IMR-90 (cell line): ENCODE data around the gene AJUBA. TPM values are rescaled to one million over a fixed set of nuclear protein-coding genes. Genes with fewer than 3 reads are reported as not detected.

ENCODE experiments used
- ATAC-seq: fragments of 200-7000 bp; cut with Tn5 transposase; 2 replicates; pipeline ENCODE4 v1.9.1; 2020; ENCODE audit warnings: low read depth, mild to moderate bottlenecking, moderate library complexity
- BruUV-seq: library from RNA; stranded (reverse); fragments of 400-500 nt; replicated peaks from 2 replicates; lab custom pipeline; 2021; lab: Mats Ljungman, UMichigan
- CTCF ChIA-PET: fragments of 300-600 bp; formaldehyde crosslinking; extraction: SDS; loops from one replicate; lab custom pipeline; 2021; ENCODE audit warnings: antibody characterized with exemption; lab: Yijun Ruan, JAX
- POLR2A ChIA-PET: fragments of 300-600 bp; sonication (Branson Sonifier 250); formaldehyde crosslinking; loops from one replicate; lab custom pipeline; 2022; ENCODE audit warnings: antibody characterized with exemption; ENCODE audit not compliant: unreplicated experiment; lab: Charles Lee
- DNase-seq: peaks from one replicate; pipeline ENCODE4 v3.0.0; 2013
- H2AFZ ChIP-seq: replicated peaks from 2 replicates; pipeline ENCODE3; 2013; ENCODE audit warnings: low read length, mild to moderate bottlenecking; ENCODE audit not compliant: poor library complexity
- H2AK5ac ChIP-seq: 2 replicates; pipeline ENCODE4 v1.6.1; 2013; ENCODE audit warnings: low read depth, low read length, inconsistent platforms
- H2AK9ac ChIP-seq: replicated peaks from 2 replicates; pipeline ENCODE3; 2013; ENCODE audit warnings: mild to moderate bottlenecking, low read depth, low read length, moderate library complexity; ENCODE audit not compliant: poor library complexity
- H2BK120ac ChIP-seq: 2 replicates; pipeline ENCODE4 v1.6.1; 2013; ENCODE audit warnings: low read depth, low read length, inconsistent platforms
- H2BK15ac ChIP-seq: 3 replicates; pipeline ENCODE4 v1.6.1; 2013; ENCODE audit warnings: low read depth, low read length, inconsistent platforms
- H2BK20ac ChIP-seq: 2 replicates; pipeline ENCODE4 v1.6.1; 2013; ENCODE audit warnings: low read depth, mild to moderate bottlenecking, inconsistent platforms, low read length, moderate library complexity
- H2BK5ac ChIP-seq: 2 replicates; pipeline ENCODE4 v1.6.1; 2013; ENCODE audit warnings: mild to moderate bottlenecking, low read depth, low read length, inconsistent platforms; ENCODE audit not compliant: poor library complexity, severe bottlenecking
- H3K14ac ChIP-seq: replicated peaks from 2 replicates; pipeline ENCODE4 v1.6.1; 2013; ENCODE audit warnings: low read depth, low read length, inconsistent platforms
- H3K18ac ChIP-seq: 2 replicates; pipeline ENCODE4 v1.6.1; 2013; ENCODE audit warnings: low read depth, low read length, control low read depth
- H3K23ac ChIP-seq: 2 replicates; pipeline ENCODE4 v1.6.1; 2013; ENCODE audit warnings: low read depth, low read length, inconsistent platforms
- H3K27ac ChIP-seq: 2 replicates; pipeline ENCODE4 v1.5.1; 2013; ENCODE audit warnings: mild to moderate bottlenecking, control low read depth, low read length; ENCODE audit not compliant: insufficient read depth
- H3K27me3 ChIP-seq: 2 replicates; pipeline ENCODE4 v1.6.1; 2013; ENCODE audit warnings: low read length; ENCODE audit not compliant: control insufficient read depth, insufficient read depth
- H3K36me3 ChIP-seq: 2 replicates; pipeline ENCODE4 v1.6.1; 2013; ENCODE audit warnings: low read length, mixed read lengths; ENCODE audit not compliant: control insufficient read depth, insufficient read depth
- H3K4ac ChIP-seq: 2 replicates; pipeline ENCODE4 v1.6.1; 2013; ENCODE audit warnings: low read depth, low read length, inconsistent platforms
- H3K4me1 ChIP-seq: 2 replicates; pipeline ENCODE4 v1.6.1; 2013; ENCODE audit warnings: low read length, mixed read lengths; ENCODE audit not compliant: control insufficient read depth, insufficient read depth
- H3K4me2 ChIP-seq: 2 replicates; pipeline ENCODE4 v1.6.1; 2013; ENCODE audit warnings: low read depth, mild to moderate bottlenecking, control low read depth, low read length, moderate library complexity
- H3K4me3 ChIP-seq: 2 replicates; pipeline ENCODE4 v1.5.1; 2013; ENCODE audit warnings: low read depth, mild to moderate bottlenecking, control low read depth, low read length, moderate library complexity; ENCODE audit not compliant: insufficient read depth
- H3K56ac ChIP-seq: 2 replicates; pipeline ENCODE4 v1.6.1; 2013; ENCODE audit warnings: low read length, inconsistent platforms; ENCODE audit not compliant: insufficient read depth; ENCODE audit errors: extremely low read depth
- H3K79me1 ChIP-seq, 2 experiments: 2 replicates each; pipeline ENCODE4 v1.6.1; 2013; ENCODE audit warnings: low read length in 2 of 2, inconsistent platforms in 1 of 2, low read depth in 1 of 2
- H3K9ac ChIP-seq: 2 replicates; pipeline ENCODE4 v1.6.1; 2013; ENCODE audit warnings: low read depth, low read length, control low read depth
- H3K9me1 ChIP-seq: 2 replicates; pipeline ENCODE4 v1.6.1; 2013; ENCODE audit warnings: low read length, inconsistent platforms; ENCODE audit not compliant: insufficient read depth
- H3K9me3 ChIP-seq: 2 replicates; pipeline ENCODE4 v1.6.1; 2013; ENCODE audit warnings: low read length; ENCODE audit not compliant: control insufficient read depth, insufficient read depth
- H4K20me1 ChIP-seq: 2 replicates; pipeline ENCODE4 v1.6.1; 2013; ENCODE audit warnings: low read length, inconsistent platforms; ENCODE audit not compliant: insufficient read depth
- H4K5ac ChIP-seq: 2 replicates; pipeline ENCODE4 v1.6.1; 2013; ENCODE audit warnings: mild to moderate bottlenecking, low read depth, low read length, control low read depth
- H4K8ac ChIP-seq, 2 experiments: 2 replicates each; pipeline ENCODE4 v1.6.1; 2013; ENCODE audit warnings: low read depth in 2 of 2, low read length in 2 of 2, control low read depth in 1 of 2, inconsistent platforms in 1 of 2
- H4K91ac ChIP-seq: 2 replicates; pipeline ENCODE4 v1.6.1; 2013; ENCODE audit warnings: low read depth, low read length, inconsistent platforms; ENCODE audit not compliant: insufficient read depth
- BHLHE40 ChIP-seq: fragments of 150-350 bp; IDR thresholded peaks from 2 replicates; pipeline ENCODE4 v1.6.1; 2016; ENCODE audit warnings: mild to moderate bottlenecking, low read depth, low read length
- CHD1 ChIP-seq: IDR thresholded peaks from 2 replicates; pipeline ENCODE4 v1.6.1; 2012; ENCODE audit warnings: low read depth, low read length, improper control_type of control experiment
- FOS ChIP-seq: fragments of 150-350 bp; IDR thresholded peaks from 2 replicates; pipeline ENCODE4 v1.6.1; 2016; ENCODE audit warnings: low read depth, low read length
- MAFK ChIP-seq: IDR thresholded peaks from 2 replicates; pipeline ENCODE4 v1.6.1; 2012; ENCODE audit warnings: low read depth, low read length, improper control_type of control experiment
- MXI1 ChIP-seq: IDR thresholded peaks from 2 replicates; pipeline ENCODE4 v1.6.1; 2012; ENCODE audit warnings: low read depth, mild to moderate bottlenecking, low read length, moderate library complexity, borderline replicate concordance
- NFE2L2 ChIP-seq: fragments of 150-350 bp; IDR thresholded peaks from 2 replicates; pipeline ENCODE4 v1.6.1; 2016; ENCODE audit warnings: low read depth, mild to moderate bottlenecking, low read length
- POLR2A ChIP-seq: IDR thresholded peaks from 2 replicates; pipeline ENCODE4 v1.6.1; 2012; ENCODE audit warnings: mild to moderate bottlenecking, low read depth, low read length
- RAD21 ChIP-seq: IDR thresholded peaks from 2 replicates; pipeline ENCODE4 v1.6.1; 2012; ENCODE audit warnings: low read length, improper control_type of control experiment
- RCOR1 ChIP-seq: IDR thresholded peaks from 2 replicates; pipeline ENCODE4 v1.6.1; 2012; ENCODE audit warnings: mild to moderate bottlenecking, low read length, improper control_type of control experiment; ENCODE audit not compliant: insufficient replicate concordance
- RFX5 ChIP-seq: IDR thresholded peaks from 2 replicates; pipeline ENCODE4 v1.8.0; 2012; ENCODE audit warnings: low read depth, mild to moderate bottlenecking, low read length, moderate library complexity
- SMC3 ChIP-seq: fragments of 150-350 bp; IDR thresholded peaks from 2 replicates; pipeline ENCODE4 v1.6.1; 2016; ENCODE audit warnings: low read depth, mild to moderate bottlenecking, antibody characterized with exemption, low read length, moderate library complexity
- WGBS, 2 experiments: methylation state at CpG; one replicate each; pipeline versions ENCODE4 v1.1.5 to v1.1.7; 2013; ENCODE audit warnings: missing lambda C conversion rate in 2 of 2; ENCODE audit not compliant: insufficient read length in 1 of 2; ENCODE audit errors: extremely low coverage in 2 of 2; 5-methylcytosine and 5-hydroxymethylcytosine counted together
- dilution Hi-C: fragments of 300-500 bp; cut with HindIII; formaldehyde crosslinking; loops from one replicate; pipeline ENCODE4 v1.14.3; 2018; ENCODE audit warnings: low sequenced_read_pairs; ENCODE audit not compliant: unreplicated experiment
- in situ Hi-C: fragments of 300-500 bp; cut with MboI; formaldehyde crosslinking; loops from 3 replicates; pipeline ENCODE4 v1.14.3; 2019; ENCODE audit warnings: low sequenced_read_pairs, inconsistent platforms, mixed read lengths
- intact Hi-C: fragments of 100-400 bp; cut with micrococcal nuclease; formaldehyde crosslinking; loops from 2 replicates; pipeline ENCODE4 v1.10.0; 2022
- polyA plus RNA-seq, 3 experiments: library from polyadenylated mRNA; depleted of rRNA; stranded (reverse); fragments of >200 nt; gene quantifications; 2 replicates each; pipeline ENCODE4 v1.2.3, GENCODE V29; 2012; ENCODE audit warnings: low replicate concordance in 1 of 3
- total RNA-seq: library from RNA; depleted of rRNA; stranded (reverse); fragments of >200 nt; gene quantifications from 2 replicates; pipeline ENCODE4 v1.2.3, GENCODE V29; 2012
- TF ChIP-seq, protein P1 (sequence below): fragments of 150-350 bp; IDR thresholded peaks from 2 replicates; pipeline ENCODE4 v1.6.1; 2017; ENCODE audit warnings: mild to moderate bottlenecking, antibody characterized with exemption, low read length, low read depth
- TF ChIP-seq, protein P2 (sequence below): conservative IDR thresholded peaks from 2 replicates; pipeline ENCODE4 v1.5.1; 2012; ENCODE audit warnings: mild to moderate bottlenecking, low read depth, low read length, improper control_type of control experiment
- TF ChIP-seq, protein P3 (sequence below): fragments of 150-350 bp; IDR thresholded peaks from 2 replicates; pipeline ENCODE4 v1.6.1; 2016; ENCODE audit warnings: low read depth, mild to moderate bottlenecking, low read length, moderate library complexity, borderline replicate concordance

Gene AJUBA
- total and polyA plus RNA-seq, 2 of the 4 experiments (the other 2 are of a cell fraction) = 46.4 to 67.6 TPM

DNA sequence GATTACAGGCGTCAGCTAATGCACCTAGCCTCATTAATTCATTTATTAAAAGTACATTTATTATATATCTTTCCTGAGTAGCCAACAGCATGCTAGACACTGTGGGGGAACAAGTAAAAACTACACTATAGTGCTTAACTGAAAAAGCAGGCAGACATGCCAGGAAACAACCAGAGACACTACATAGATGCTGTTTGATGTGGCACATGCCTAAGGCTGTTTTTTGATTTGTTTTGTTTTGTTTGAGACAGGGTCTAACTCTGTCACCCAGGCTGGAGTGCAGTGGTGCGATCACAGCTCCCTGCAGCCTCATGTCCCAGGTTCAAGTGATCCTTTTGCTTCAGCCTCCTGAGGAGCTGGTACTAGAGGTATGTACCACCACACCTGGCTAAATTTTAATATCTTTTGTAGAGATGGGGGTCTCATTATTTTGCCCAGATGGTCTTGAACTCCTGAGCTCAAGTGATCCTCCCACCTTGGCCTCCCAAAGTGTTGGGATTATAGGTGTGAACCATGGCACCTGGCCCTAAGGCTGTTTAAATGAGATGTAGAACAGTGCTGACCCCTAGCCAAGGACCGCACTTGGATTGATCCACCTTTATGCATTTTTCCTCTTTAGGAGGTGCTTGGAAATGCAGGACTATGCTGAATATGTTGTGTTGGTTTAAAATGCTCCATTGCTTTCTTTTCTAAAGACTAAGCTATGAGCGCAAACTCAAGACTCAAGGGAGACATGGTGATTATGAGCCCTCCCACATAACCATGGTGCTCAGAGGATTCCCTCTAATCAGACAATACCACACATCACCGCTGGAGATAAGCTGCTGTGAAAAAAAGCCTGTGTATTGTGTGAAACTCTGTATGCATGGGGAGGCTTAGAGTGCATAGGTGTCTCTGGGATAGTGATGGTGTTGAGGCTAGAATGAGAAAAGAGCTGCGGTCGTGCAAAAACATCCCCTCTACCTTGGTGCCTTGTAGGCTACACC is 38.1 kb upstream of the AJUBA start:
- peaks cover 3% of the 10 kb centered on the region; the same call in 1 of the 2 replicates for H4K20me1 ChIP-seq
- H3K9ac ChIP-seq = no peak overlapping the region
- no peak overlapping the region for H2AK9ac ChIP-seq
- TF ChIP-seq, protein P1, sequence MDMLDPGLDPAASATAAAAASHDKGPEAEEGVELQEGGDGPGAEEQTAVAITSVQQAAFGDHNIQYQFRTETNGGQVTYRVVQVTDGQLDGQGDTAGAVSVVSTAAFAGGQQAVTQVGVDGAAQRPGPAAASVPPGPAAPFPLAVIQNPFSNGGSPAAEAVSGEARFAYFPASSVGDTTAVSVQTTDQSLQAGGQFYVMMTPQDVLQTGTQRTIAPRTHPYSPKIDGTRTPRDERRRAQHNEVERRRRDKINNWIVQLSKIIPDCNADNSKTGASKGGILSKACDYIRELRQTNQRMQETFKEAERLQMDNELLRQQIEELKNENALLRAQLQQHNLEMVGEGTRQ = no peak
- TF ChIP-seq CHD1 (no peak), FOS (no peak), BHLHE40 (no peak), RFX5 (no peak), RAD21 (no peak), RCOR1 (no peak), MAFK (no peak), NFE2L2 (no peak), MXI1 (no peak), SMC3 (no peak), POLR2A (no peak)
- TF ChIP-seq, protein P2, sequence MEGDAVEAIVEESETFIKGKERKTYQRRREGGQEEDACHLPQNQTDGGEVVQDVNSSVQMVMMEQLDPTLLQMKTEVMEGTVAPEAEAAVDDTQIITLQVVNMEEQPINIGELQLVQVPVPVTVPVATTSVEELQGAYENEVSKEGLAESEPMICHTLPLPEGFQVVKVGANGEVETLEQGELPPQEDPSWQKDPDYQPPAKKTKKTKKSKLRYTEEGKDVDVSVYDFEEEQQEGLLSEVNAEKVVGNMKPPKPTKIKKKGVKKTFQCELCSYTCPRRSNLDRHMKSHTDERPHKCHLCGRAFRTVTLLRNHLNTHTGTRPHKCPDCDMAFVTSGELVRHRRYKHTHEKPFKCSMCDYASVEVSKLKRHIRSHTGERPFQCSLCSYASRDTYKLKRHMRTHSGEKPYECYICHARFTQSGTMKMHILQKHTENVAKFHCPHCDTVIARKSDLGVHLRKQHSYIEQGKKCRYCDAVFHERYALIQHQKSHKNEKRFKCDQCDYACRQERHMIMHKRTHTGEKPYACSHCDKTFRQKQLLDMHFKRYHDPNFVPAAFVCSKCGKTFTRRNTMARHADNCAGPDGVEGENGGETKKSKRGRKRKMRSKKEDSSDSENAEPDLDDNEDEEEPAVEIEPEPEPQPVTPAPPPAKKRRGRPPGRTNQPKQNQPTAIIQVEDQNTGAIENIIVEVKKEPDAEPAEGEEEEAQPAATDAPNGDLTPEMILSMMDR = no peak
- TF ChIP-seq, protein P3, sequence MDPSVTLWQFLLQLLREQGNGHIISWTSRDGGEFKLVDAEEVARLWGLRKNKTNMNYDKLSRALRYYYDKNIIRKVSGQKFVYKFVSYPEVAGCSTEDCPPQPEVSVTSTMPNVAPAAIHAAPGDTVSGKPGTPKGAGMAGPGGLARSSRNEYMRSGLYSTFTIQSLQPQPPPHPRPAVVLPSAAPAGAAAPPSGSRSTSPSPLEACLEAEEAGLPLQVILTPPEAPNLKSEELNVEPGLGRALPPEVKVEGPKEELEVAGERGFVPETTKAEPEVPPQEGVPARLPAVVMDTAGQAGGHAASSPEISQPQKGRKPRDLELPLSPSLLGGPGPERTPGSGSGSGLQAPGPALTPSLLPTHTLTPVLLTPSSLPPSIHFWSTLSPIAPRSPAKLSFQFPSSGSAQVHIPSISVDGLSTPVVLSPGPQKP = no peak
- no peak for DNase-seq
- H3K79me1 ChIP-seq = peaks cover 2 to 8% of the 10 kb centered on the region in 2 experiments; a peak in 2 of 4 replicates
- no peaks in the 10 kb centered on the region for H3K27me3 ChIP-seq
- H3K4ac ChIP-seq = no peak overlapping the region
- H3K36me3 ChIP-seq = peaks cover 5% of the 10 kb centered on the region
- H2BK15ac ChIP-seq = no peak overlapping the region
- no peaks in the 10 kb centered on the region for H3K9me3 ChIP-seq
- no peak overlapping the region for H2AFZ ChIP-seq
- ATAC-seq = no peak
- no peak overlapping the region for H3K27ac ChIP-seq
- H4K5ac ChIP-seq = no peak overlapping the region
- peaks cover 4% of the 10 kb centered on the region for H3K4me1 ChIP-seq
- no peak overlapping the region for H3K23ac ChIP-seq
- H2BK20ac ChIP-seq = no peak overlapping the region
- peaks cover 4% of the 10 kb centered on the region for H3K9me1 ChIP-seq
- H2BK120ac ChIP-seq = no peak overlapping the region
- no TSS peak for BruUV-seq
- no peak overlapping the region for H2AK5ac ChIP-seq
- in situ Hi-C loops = no loop called here
- intact Hi-C loops = no loop called here
- H3K14ac ChIP-seq = no peak overlapping the region
- H3K4me3 ChIP-seq = no peak overlapping the region
- H4K91ac ChIP-seq = no peak overlapping the region
- no peak overlapping the region for H3K56ac ChIP-seq
- H3K18ac ChIP-seq = no peak overlapping the region
- H2BK5ac ChIP-seq = no peak overlapping the region
- H4K8ac ChIP-seq = no peak overlapping the region
- ChIA-PET CTCF (interaction anchor here (1.5 kb wide), 1 partner anchor 12 kb away, joined by 3 read pairs; no protein-coding TSS in a partner anchor), POLR2A (no interaction called here)
- no CpG with 5 or more reads among the region's 7 CpGs for WGBS, 2 experiments
- dilution Hi-C loops = no loop called here
- H3K4me2 ChIP-seq = no peak overlapping the region
